ENCODE measurements around the gene LMOD2.

LMOD2 gene

DNA sequence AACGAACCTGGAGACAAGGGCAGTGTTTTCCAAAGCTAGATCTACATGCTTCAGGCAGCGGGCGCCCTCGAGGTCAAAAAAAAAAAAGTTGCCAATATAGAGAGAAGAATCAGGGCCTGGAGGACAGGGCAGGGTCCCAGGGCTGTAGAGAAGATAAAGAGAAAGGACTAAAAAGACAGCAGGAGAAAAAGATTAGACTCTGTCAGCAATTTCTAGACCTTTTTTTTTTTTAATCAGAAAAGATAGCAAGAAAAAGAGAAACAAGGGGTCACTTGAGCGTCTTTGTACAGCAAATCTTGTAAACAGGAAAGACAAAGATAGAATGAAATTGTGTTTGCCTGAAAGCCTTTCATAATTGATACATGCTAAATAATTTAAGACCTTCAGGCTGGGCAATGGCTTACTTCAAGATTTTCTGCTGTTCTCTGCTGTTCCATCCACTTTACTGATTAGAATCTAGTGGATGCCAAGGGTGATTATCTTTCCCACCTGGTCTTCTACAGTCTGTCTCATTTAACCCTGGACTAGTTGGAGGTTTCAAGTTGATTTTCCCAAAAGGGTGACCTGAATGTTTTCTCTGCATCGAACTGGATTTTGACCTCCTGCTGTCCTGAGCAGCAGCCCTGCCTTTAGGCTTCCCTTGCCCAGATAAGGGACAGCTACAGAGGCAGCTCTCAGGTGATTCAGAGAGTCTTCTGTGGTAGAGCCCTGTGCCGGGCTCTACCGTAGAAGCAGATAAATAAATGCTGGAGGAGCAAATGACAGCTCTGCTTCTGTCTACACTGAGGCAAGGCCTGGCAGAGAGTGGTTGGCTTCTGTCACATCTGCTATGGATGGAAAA is 5.1 kb downstream of the LMOD2 start:
- TF ChIP-seq, protein P1, sequence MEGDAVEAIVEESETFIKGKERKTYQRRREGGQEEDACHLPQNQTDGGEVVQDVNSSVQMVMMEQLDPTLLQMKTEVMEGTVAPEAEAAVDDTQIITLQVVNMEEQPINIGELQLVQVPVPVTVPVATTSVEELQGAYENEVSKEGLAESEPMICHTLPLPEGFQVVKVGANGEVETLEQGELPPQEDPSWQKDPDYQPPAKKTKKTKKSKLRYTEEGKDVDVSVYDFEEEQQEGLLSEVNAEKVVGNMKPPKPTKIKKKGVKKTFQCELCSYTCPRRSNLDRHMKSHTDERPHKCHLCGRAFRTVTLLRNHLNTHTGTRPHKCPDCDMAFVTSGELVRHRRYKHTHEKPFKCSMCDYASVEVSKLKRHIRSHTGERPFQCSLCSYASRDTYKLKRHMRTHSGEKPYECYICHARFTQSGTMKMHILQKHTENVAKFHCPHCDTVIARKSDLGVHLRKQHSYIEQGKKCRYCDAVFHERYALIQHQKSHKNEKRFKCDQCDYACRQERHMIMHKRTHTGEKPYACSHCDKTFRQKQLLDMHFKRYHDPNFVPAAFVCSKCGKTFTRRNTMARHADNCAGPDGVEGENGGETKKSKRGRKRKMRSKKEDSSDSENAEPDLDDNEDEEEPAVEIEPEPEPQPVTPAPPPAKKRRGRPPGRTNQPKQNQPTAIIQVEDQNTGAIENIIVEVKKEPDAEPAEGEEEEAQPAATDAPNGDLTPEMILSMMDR (IDR thresholded peaks at IDR 0.05; ENCODE audit: low read depth, low read length, poor library complexity, severe bottlenecking), result no peak
- TF ChIP-seq EZH2phosphoT487 (IDR thresholded peaks at IDR 0.05; ENCODE audit: borderline replicate concordance, low read length), result no peak
- Histone ChIP-seq H3K79me2 (ENCODE audit: control insufficient read depth, low read length) (no peaks in the 10 kb centered on the region), H3K27ac (ENCODE audit: low read depth, low read length) (no peak overlapping the region), H3K4me2 (ENCODE audit: low read length) (no peak overlapping the region), H3K4me3 (ENCODE audit: low read length) (no peak overlapping the region), H4K20me1 (ENCODE audit: control insufficient read depth, insufficient read depth, low read depth, low read length) (no peaks in the 10 kb centered on the region; the same call in 1 of the 2 replicates), H3K9me3 (ENCODE audit: control insufficient read depth, insufficient read depth, low read length) (no peaks in the 10 kb centered on the region), H3K9me2 (replicated peaks; ENCODE audit: control insufficient read depth, low read length) (no peaks in the 10 kb centered on the region; the same call in 1 of the 2 replicates), H3K36me3 (ENCODE audit: control insufficient read depth, low read length) (no peaks in the 10 kb centered on the region), H3K4me1 (ENCODE audit: control insufficient read depth, low read length) (no peaks in the 10 kb centered on the region), H3K27me3 (ENCODE audit: control insufficient read depth, low read length) (peaks cover 5% of the 10 kb centered on the region; the same call in 1 of the 2 replicates), H3F3A (ENCODE audit: control insufficient read depth, insufficient read depth) (no peaks in the 10 kb centered on the region)

DNA sequence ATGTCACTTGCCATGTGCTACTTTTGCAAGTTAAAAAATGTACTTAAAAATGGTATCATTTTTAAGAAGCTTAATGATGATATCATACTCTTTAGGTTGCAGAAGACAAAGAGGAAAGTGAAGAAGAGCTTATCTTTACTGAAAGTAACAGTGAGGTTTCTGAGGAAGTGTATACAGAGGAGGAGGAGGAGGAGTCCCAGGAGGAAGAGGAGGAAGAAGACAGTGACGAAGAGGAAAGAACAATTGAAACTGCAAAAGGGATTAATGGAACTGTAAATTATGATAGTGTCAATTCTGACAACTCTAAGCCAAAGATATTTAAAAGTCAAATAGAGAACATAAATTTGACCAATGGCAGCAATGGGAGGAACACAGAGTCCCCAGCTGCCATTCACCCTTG is 6.1 kb downstream of the LMOD2 start:
- no peaks in the 10 kb centered on the region for H3F3A ChIP-seq (ENCODE audit: control insufficient read depth, insufficient read depth)
- H3K27me3 ChIP-seq (ENCODE audit: control insufficient read depth, low read length), result peaks cover 7% of the 10 kb centered on the region; the same call in 1 of the 2 replicates
- no peaks in the 10 kb centered on the region for H3K79me2 ChIP-seq (ENCODE audit: control insufficient read depth, low read length)
- H3K4me3 ChIP-seq (ENCODE audit: low read length), result no peak overlapping the region
- H3K4me2 ChIP-seq (ENCODE audit: low read length), result no peak overlapping the region
- H3K27ac ChIP-seq (ENCODE audit: low read depth, low read length), result no peak overlapping the region
- TF ChIP-seq EZH2phosphoT487 (IDR thresholded peaks at IDR 0.05; ENCODE audit: borderline replicate concordance, low read length), result no peak
- TF ChIP-seq, protein P1 (IDR thresholded peaks at IDR 0.05; ENCODE audit: low read depth, low read length, poor library complexity, severe bottlenecking), result no peak
- no peaks in the 10 kb centered on the region for H3K9me3 ChIP-seq (ENCODE audit: control insufficient read depth, insufficient read depth, low read length)
- H3K4me1 ChIP-seq (ENCODE audit: control insufficient read depth, low read length), result no peaks in the 10 kb centered on the region
- H3K9me2 ChIP-seq (replicated peaks; ENCODE audit: control insufficient read depth, low read length), result no peaks in the 10 kb centered on the region
- H3K36me3 ChIP-seq (ENCODE audit: control insufficient read depth, low read length), result no peaks in the 10 kb centered on the region
- H4K20me1 ChIP-seq (ENCODE audit: control insufficient read depth, insufficient read depth, low read depth, low read length), result no peaks in the 10 kb centered on the region; the same call in 1 of the 2 replicates

DNA sequence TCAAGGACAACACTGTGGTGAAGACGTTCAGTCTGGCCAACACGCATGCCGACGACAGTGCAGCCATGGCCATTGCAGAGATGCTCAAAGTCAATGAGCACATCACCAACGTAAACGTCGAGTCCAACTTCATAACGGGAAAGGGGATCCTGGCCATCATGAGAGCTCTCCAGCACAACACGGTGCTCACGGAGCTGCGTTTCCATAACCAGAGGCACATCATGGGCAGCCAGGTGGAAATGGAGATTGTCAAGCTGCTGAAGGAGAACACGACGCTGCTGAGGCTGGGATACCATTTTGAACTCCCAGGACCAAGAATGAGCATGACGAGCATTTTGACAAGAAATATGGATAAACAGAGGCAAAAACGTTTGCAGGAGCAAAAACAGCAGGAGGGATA is 6.6 kb downstream of the LMOD2 start:
- Histone ChIP-seq H3K27me3 (ENCODE audit: control insufficient read depth, low read length) (peaks cover 7% of the 10 kb centered on the region; the same call in 1 of the 2 replicates), H3K79me2 (ENCODE audit: control insufficient read depth, low read length) (no peaks in the 10 kb centered on the region), H3K9me2 (replicated peaks; ENCODE audit: control insufficient read depth, low read length) (no peaks in the 10 kb centered on the region), H3K4me1 (ENCODE audit: control insufficient read depth, low read length) (no peaks in the 10 kb centered on the region), H3K4me2 (ENCODE audit: low read length) (no peak overlapping the region), H3K27ac (ENCODE audit: low read depth, low read length) (no peak overlapping the region), H3K4me3 (ENCODE audit: low read length) (no peak overlapping the region), H3K9me3 (ENCODE audit: control insufficient read depth, insufficient read depth, low read length) (no peaks in the 10 kb centered on the region), H4K20me1 (ENCODE audit: control insufficient read depth, insufficient read depth, low read depth, low read length) (no peaks in the 10 kb centered on the region; the same call in 1 of the 2 replicates), H3F3A (ENCODE audit: control insufficient read depth, insufficient read depth) (no peaks in the 10 kb centered on the region), H3K36me3 (ENCODE audit: control insufficient read depth, low read length) (no peaks in the 10 kb centered on the region)
- TF ChIP-seq, protein P1 (IDR thresholded peaks at IDR 0.05; ENCODE audit: low read depth, low read length, poor library complexity, severe bottlenecking), result no peak
- TF ChIP-seq EZH2phosphoT487 (IDR thresholded peaks at IDR 0.05; ENCODE audit: borderline replicate concordance, low read length), result no peak

Measured in DOHH2 (cell line).